ENCODE measurements around the gene VAC14. TPM values are rescaled to one million over a fixed set of nuclear protein-coding genes. Genes with fewer than 3 reads are reported as not detected.

VAC14 gene
- total and polyA plus RNA-seq, 2 of the 8 experiments (the other 6 are each of a cell fraction or from before 2014, with no cell fraction given) = 56.0 to 108 TPM

DNA sequence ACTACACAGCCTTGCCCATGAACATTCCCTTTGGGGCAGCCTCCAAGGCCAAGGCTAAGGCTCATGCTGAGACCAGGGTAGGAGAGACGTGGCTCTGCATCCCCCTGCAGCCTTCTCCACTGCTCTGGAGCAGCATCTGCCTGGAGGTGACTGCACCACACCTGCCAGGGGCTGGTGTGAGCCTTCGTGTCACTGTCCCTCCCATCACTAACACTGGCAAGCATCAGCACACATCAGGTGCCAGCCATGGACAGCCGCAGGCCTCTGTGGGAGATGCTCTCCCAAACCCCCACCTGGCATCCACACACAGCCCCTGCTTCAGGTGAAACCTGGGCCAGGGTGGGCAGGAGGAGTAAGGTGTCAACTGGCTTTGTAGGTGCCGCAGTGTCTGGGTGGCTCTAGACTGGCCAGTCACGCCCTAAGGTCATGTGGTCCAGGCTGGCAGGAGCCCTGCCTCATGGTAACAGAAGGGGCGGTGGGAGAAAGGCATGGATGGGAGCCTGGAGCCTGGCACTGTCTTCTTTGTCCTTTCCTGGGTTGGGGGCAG is 97.0 kb downstream of the VAC14 start:
- Histone ChIP-seq H2BK20ac (ENCODE audit: low read length) (no peak overlapping the region), H3K9ac (replicated peaks in 1 of 4; ENCODE audit: extremely low read depth in 1 of 4, low read depth in 3 of 4, low read length in 3 of 4) (no peak overlapping the region), H2BK120ac (replicated peaks; ENCODE audit: low read depth, low read length) (no peak overlapping the region), H3K56ac (replicated peaks; ENCODE audit: insufficient read length, low read depth, low read length) (no peak overlapping the region), H3K27me3 (replicated peaks in 1 of 4; ENCODE audit: control insufficient read depth in 3 of 4, extremely low read depth in 1 of 4, insufficient read depth in 3 of 4, low read length in 3 of 4) (no peaks in the 10 kb centered on the region), H3K4me2 (ENCODE audit: insufficient read depth in 1 of 2, low read depth in 2 of 2, low read length in 2 of 2) (no peak overlapping the region), H3K9me3 (ENCODE audit: insufficient read depth in 2 of 2, low read depth in 1 of 2, low read length in 1 of 2) (no peaks in the 10 kb centered on the region), H3K4me3 (ENCODE audit: extremely low read depth in 1 of 4, insufficient read depth in 2 of 4, low read depth in 3 of 4, low read length in 4 of 4) (no peak overlapping the region), H3K79me2 (ENCODE audit: control insufficient read depth in 1 of 2, insufficient read depth in 2 of 2, low read length in 2 of 2) (no peaks in the 10 kb centered on the region), H3K4ac (replicated peaks; ENCODE audit: insufficient read length, low read depth, low read length) (no peak overlapping the region), H3K4me1 (replicated peaks in 1 of 4; ENCODE audit: control insufficient read depth in 3 of 4, insufficient read depth in 4 of 4, low read length in 3 of 4) (peaks cover 0 to 21% (median 12%) of the 10 kb centered on the region in 4 experiments; a peak in 5 of 7 replicates), H3K23ac (ENCODE audit: insufficient read length) (no peak overlapping the region), H2BK12ac (ENCODE audit: low read depth, low read length) (no peak overlapping the region), H2BK15ac (ENCODE audit: low read length) (peak overlapping the region; percentile 72; the same call in 1 of the 2 replicates), H4K5ac (ENCODE audit: insufficient read length, low read depth, low read length) (no peak overlapping the region), H3K14ac (ENCODE audit: insufficient read length) (no peak overlapping the region), H2AK5ac (ENCODE audit: low read depth, low read length) (peak overlapping the region; percentile 54; the same call in 1 of the 2 replicates), H3K23me2 (ENCODE audit: low read depth, low read length) (no peaks in the 10 kb centered on the region), H4K20me1 (replicated peaks in 1 of 2; ENCODE audit: control insufficient read depth in 1 of 2, insufficient read depth in 2 of 2, low read length in 2 of 2) (peaks cover 0 to 6% of the 10 kb centered on the region in 2 experiments), H3K36me3 (ENCODE audit: control insufficient read depth in 2 of 4, insufficient read depth in 4 of 4, low read length in 3 of 4) (no peaks in the 10 kb centered on the region; a peak in 1 of 8 replicates), H3K79me1 (ENCODE audit: low read depth, low read length) (peaks cover 2% of the 10 kb centered on the region; the same call in 1 of the 2 replicates), H4K8ac (ENCODE audit: extremely low read depth, insufficient read depth, low read length) (no peak overlapping the region), H4K91ac (replicated peaks; ENCODE audit: insufficient read length, low read length) (no peak overlapping the region), H3K18ac (ENCODE audit: extremely low read depth, low read length) (peak overlapping the region; percentile 38; the same call in 1 of the 2 replicates), H2BK5ac (ENCODE audit: low read depth, low read length) (no peak overlapping the region; the same call in 1 of the 2 replicates), H3K27ac (ENCODE audit: low read depth, low read length) (no peak overlapping the region), H2AFZ (ENCODE audit: low read length) (no peak overlapping the region)
- TF ChIP-seq, protein P1, sequence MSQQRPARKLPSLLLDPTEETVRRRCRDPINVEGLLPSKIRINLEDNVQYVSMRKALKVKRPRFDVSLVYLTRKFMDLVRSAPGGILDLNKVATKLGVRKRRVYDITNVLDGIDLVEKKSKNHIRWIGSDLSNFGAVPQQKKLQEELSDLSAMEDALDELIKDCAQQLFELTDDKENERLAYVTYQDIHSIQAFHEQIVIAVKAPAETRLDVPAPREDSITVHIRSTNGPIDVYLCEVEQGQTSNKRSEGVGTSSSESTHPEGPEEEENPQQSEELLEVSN (IDR thresholded peaks at IDR 0.05) = no peak
- TF ChIP-seq CHD2 (IDR thresholded peaks at IDR 0.05; ENCODE audit: low read length) (no peak), ATF3 (IDR thresholded peaks at IDR 0.05; ENCODE audit: insufficient read depth, low read depth, low read length) (no peak), CEBPB (IDR thresholded peaks at IDR 0.05; ENCODE audit: low read depth, low read length) (no peak), TEAD4 (IDR thresholded peaks at IDR 0.05; ENCODE audit: low read depth, low read length) (no peak), BCL11A (IDR thresholded peaks at IDR 0.05; ENCODE audit: low read depth in 2 of 2, low read length in 2 of 2) (no peak), HDAC6 (IDR thresholded peaks at IDR 0.05; ENCODE audit: low read depth, low read length) (no peak), SP2 (IDR thresholded peaks at IDR 0.05; ENCODE audit: low read length) (no peak), BRCA1 (IDR thresholded peaks at IDR 0.05; ENCODE audit: low read depth, low read length) (no peak), NRF1 (IDR thresholded peaks at IDR 0.05; ENCODE audit: low read depth, low read length) (no peak), ASH2L (IDR thresholded peaks at IDR 0.05; ENCODE audit: low read length) (no peak)
- POLR2A ChIA-PET (ENCODE audit: partially characterized antibody) = interaction anchor here (0.7 to 1.5 kb wide), 4 partner anchors 9 to 47 kb away, joined by 3 to 4 read pairs (median 3); no protein-coding TSS in a partner anchor
- FAIRE-seq (no peak), DNase-seq (ENCODE audit: low read depth in 1 of 2, low spot score in 2 of 2) (no peak)
- CTCF ChIA-PET (ENCODE audit: partially characterized antibody) = interaction anchor here (0.7 to 2.7 kb wide), 13 partner anchors 11 to 708 kb away, joined by 3 to 15 read pairs (median 5); no protein-coding TSS in a partner anchor
- WGBS, 2 experiments (ENCODE audit: extremely low coverage in 1 of 2, insufficient coverage in 1 of 2, insufficient read length in 1 of 2, insufficient replicate concordance in 2 of 2, low coverage in 1 of 2, low lambda C conversion rate in 2 of 2, missing lambda C conversion rate in 1 of 2) = 83% methylated on average over 6 of the region's 6 CpGs; no CpG with 5 or more reads in 1 of the 2 experiments
